ENCODE measurements around the gene IGDCC3. TPM values are rescaled to one million over a fixed set of nuclear protein-coding genes. Genes with fewer than 3 reads are reported as not detected.

Gene IGDCC3
- total and polyA plus RNA-seq, 12 donors, result under 0.01 to 0.57 (median 0.16) TPM; not detected in 4

- Histone ChIP-seq H3K4me3 (no peak overlapping the region), H3K9me3 (no peaks in the 10 kb centered on the region), H3K36me3 (no peaks in the 10 kb centered on the region), H3K27me3 (peaks cover 0 to 50% (median 17%) of the 10 kb centered on the region in 7 donors), H3K27ac (no peak overlapping the region), H3K4me1 (peaks cover 0 to 20% (median 5%) of the 10 kb centered on the region in 9 donors)
- no peak for TF ChIP-seq CTCF (IDR thresholded peaks at IDR 0.05)
- intact Hi-C loops (cut with DNase I), result no loop called here
- WGBS, 2 donors, result 42 to 50% methylated on average over 1 of the region's 1 CpG
- DNase-seq (no peak), ATAC-seq (no peak)
Observed at GRCh38 chr15:65412556-65412955, 34.8 kb upstream of the IGDCC3 start.

- intact Hi-C loops (cut with DNase I), result no loop called here
- TF ChIP-seq CTCF (IDR thresholded peaks at IDR 0.05), result no peak
- no peaks in the 10 kb centered on the region for H3K36me3 ChIP-seq
- H3K27ac ChIP-seq, result no peak overlapping the region
- 75 to 78% methylated on average over 5 of the region's 5 CpGs for WGBS, 2 donors
- ATAC-seq, result no peak
- H3K4me3 ChIP-seq, result no peak overlapping the region
- no peak for DNase-seq
- H3K4me1 ChIP-seq, result peaks cover 0 to 20% (median 5%) of the 10 kb centered on the region in 9 donors
- H3K9me3 ChIP-seq, result no peaks in the 10 kb centered on the region
- H3K27me3 ChIP-seq, result peaks cover 0 to 41% (median 12%) of the 10 kb centered on the region in 7 donors
Observed at GRCh38 chr15:65411465-65412071, 33.8 kb upstream of the IGDCC3 start.

DNA sequence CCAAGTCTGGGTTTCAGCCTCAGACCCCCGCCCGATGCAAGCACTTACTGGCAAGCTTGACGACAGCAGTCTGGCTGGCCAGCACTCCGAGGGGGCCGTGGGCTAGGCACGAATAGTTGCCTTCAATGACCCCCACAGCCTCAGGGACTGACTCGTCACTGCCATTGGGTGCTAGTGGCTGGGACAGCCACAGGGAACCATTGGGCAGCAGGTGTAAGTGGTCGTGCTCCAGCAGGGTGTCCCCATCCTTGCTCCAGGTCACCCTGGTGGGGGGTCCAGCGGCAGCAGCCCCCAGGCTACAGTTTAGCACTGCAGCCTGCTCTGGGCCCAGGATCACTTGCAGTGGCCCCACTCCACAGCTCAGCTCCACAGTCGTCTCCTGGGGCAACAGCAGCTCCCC is 33.2 kb upstream of the IGDCC3 start:
- WGBS, 2 donors, result 79 to 87% methylated on average over 10 of the region's 10 CpGs
- Histone ChIP-seq H3K9me3 (no peaks in the 10 kb centered on the region), H3K4me1 (peaks cover 0 to 20% (median 5%) of the 10 kb centered on the region in 9 donors), H3K36me3 (no peaks in the 10 kb centered on the region), H3K4me3 (no peak overlapping the region), H3K27me3 (peaks cover 0 to 35% (median 9%) of the 10 kb centered on the region in 7 donors), H3K27ac (no peak overlapping the region)
- ATAC-seq (no peak), DNase-seq (no peak)
- no peak for TF ChIP-seq CTCF (IDR thresholded peaks at IDR 0.05)
- intact Hi-C loops (cut with DNase I), result no loop called here

DNA sequence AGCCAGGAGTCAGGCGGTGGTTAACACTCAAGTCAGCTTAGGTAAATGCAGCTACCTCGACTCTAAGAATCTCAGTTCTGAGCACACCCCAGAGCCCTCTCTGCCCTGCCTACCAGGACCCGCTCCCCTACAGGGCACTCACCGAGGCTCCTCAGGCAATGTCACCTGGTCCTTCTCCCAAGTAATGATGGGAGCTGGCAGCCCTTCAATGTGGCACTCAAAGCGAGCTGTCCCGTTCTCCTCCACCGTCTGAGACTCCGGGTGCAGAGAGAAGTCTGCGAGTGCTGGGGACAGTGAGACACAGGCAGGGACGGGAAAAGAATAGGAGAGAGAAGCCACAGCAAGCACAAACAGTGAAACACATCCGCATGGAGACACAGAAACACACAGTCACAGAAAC is 32.2 kb upstream of the IGDCC3 start:
- peaks cover 0 to 28% (median 8%) of the 10 kb centered on the region in 7 donors for H3K27me3 ChIP-seq
- H3K4me3 ChIP-seq, result no peak overlapping the region
- TF ChIP-seq CTCF (IDR thresholded peaks at IDR 0.05), result no peak
- no peaks in the 10 kb centered on the region for H3K36me3 ChIP-seq
- H3K9me3 ChIP-seq, result no peaks in the 10 kb centered on the region
- peak overlapping the region in 1 of 10 donors; percentile 40 for H3K27ac ChIP-seq
- peaks cover 0 to 12% (median 5%) of the 10 kb centered on the region in 9 donors for H3K4me1 ChIP-seq
- WGBS, 2 donors, result 74 to 80% methylated on average over 11 of the region's 11 CpGs
- ATAC-seq (no peak), DNase-seq (no peak)
- intact Hi-C loops (cut with DNase I), result no loop called here

All from heart right ventricle (tissue), 16 donors.